ENCODE data around the gene CPNE4. TPM values are rescaled to one million over a fixed set of nuclear protein-coding genes. Genes with fewer than 3 reads are reported as not detected.

CPNE4 gene
- total RNA-seq, 2 donors from 2014 or later = 1.7 to 2.5 TPM

- no peaks in the 10 kb centered on the region for H3K36me3 Mint-ChIP-seq (ENCODE audit: low read depth)
- WGBS, 2 experiments (ENCODE audit: insufficient coverage in 1 of 2, insufficient read length in 1 of 2) = 85% methylated on average over 1 of the region's 1 CpG; no CpG with 5 or more reads in 1 of the 2 experiments
- no peak overlapping the region for H3K4me3 Mint-ChIP-seq
- H3K27me3 Mint-ChIP-seq (ENCODE audit: insufficient read depth) = peaks cover 12% of the 10 kb centered on the region
- Histone ChIP-seq H3K4me3 (ENCODE audit: low read length) (no peak overlapping the region), H3K27me3 (ENCODE audit: control insufficient read depth, insufficient read depth, low read length, poor library complexity, severe bottlenecking) (peaks cover 3% of the 10 kb centered on the region), H3K9me3 (ENCODE audit: control insufficient read depth, low read length) (no peaks in the 10 kb centered on the region), H3K4me1 (ENCODE audit: control insufficient read depth, insufficient read depth, low read length) (no peaks in the 10 kb centered on the region), H3K9ac (ENCODE audit: extremely low read depth, low read length, poor library complexity, severe bottlenecking) (no peak overlapping the region), H3K27ac (ENCODE audit: low read depth, low read length) (no peak overlapping the region), H3K36me3 (ENCODE audit: control insufficient read depth, insufficient read depth, low read length) (no peaks in the 10 kb centered on the region)
- H3K27ac Mint-ChIP-seq = no peak overlapping the region
- H3K4me1 Mint-ChIP-seq = peaks cover 5% of the 10 kb centered on the region
- TF ChIP-seq CTCF (conservative IDR thresholded peaks at IDR 0.05) = no peak
- H3K9me3 Mint-ChIP-seq = no peaks in the 10 kb centered on the region
- DNase-seq = no peak
Observed at GRCh38 chr3:132079147-132079546, 44.3 kb upstream of the CPNE4 start.

GRCh38 chr3:132073771-132074170 is 39.0 kb upstream of the CPNE4 start:
- Mint-ChIP-seq H3K27me3 (ENCODE audit: insufficient read depth) (peaks cover 49% of the 10 kb centered on the region), H3K27ac (no peak overlapping the region), H3K4me1 (peaks cover 11% of the 10 kb centered on the region), H3K36me3 (ENCODE audit: low read depth) (no peaks in the 10 kb centered on the region), H3K4me3 (no peak overlapping the region), H3K9me3 (no peaks in the 10 kb centered on the region)
- DNase-seq = no peak
- Histone ChIP-seq H3K27me3 (ENCODE audit: control insufficient read depth, insufficient read depth, low read length, poor library complexity, severe bottlenecking) (peaks cover 3% of the 10 kb centered on the region), H3K36me3 (ENCODE audit: control insufficient read depth, insufficient read depth, low read length) (no peaks in the 10 kb centered on the region), H3K27ac (ENCODE audit: low read depth, low read length) (no peak overlapping the region), H3K9ac (ENCODE audit: extremely low read depth, low read length, poor library complexity, severe bottlenecking) (no peak overlapping the region), H3K9me3 (ENCODE audit: control insufficient read depth, low read length) (no peaks in the 10 kb centered on the region), H3K4me1 (ENCODE audit: control insufficient read depth, insufficient read depth, low read length) (peaks cover 2% of the 10 kb centered on the region), H3K4me3 (ENCODE audit: low read length) (no peak overlapping the region)
- TF ChIP-seq CTCF (conservative IDR thresholded peaks at IDR 0.05) = no peak

GRCh38 chr3:132071043-132071442 is 36.2 kb upstream of the CPNE4 start:
- Histone ChIP-seq H3K36me3 (ENCODE audit: control insufficient read depth, insufficient read depth, low read length) (no peaks in the 10 kb centered on the region), H3K4me3 (ENCODE audit: low read length) (no peak overlapping the region), H3K27me3 (ENCODE audit: control insufficient read depth, insufficient read depth, low read length, poor library complexity, severe bottlenecking) (peaks cover 3% of the 10 kb centered on the region), H3K27ac (ENCODE audit: low read depth, low read length) (no peak overlapping the region), H3K9ac (ENCODE audit: extremely low read depth, low read length, poor library complexity, severe bottlenecking) (no peak overlapping the region), H3K4me1 (ENCODE audit: control insufficient read depth, insufficient read depth, low read length) (peaks cover 6% of the 10 kb centered on the region), H3K9me3 (ENCODE audit: control insufficient read depth, low read length) (no peaks in the 10 kb centered on the region)
- Mint-ChIP-seq H3K4me3 (no peak overlapping the region), H3K27me3 (ENCODE audit: insufficient read depth) (peaks cover 51% of the 10 kb centered on the region), H3K9me3 (no peaks in the 10 kb centered on the region), H3K4me1 (peaks cover 13% of the 10 kb centered on the region), H3K36me3 (ENCODE audit: low read depth) (no peaks in the 10 kb centered on the region), H3K27ac (no peak overlapping the region)
- TF ChIP-seq CTCF (conservative IDR thresholded peaks at IDR 0.05) = no peak
- no peak for DNase-seq

Measured in endodermal cell (in vitro differentiated cells).